ENCODE results near the gene DUX4.
"Not testable (repeated sequence)": the region's sequence is repeated elsewhere in the genome, so short reads cannot be mapped to it uniquely, and the experiment has no call there.

Gene DUX4

DNA sequence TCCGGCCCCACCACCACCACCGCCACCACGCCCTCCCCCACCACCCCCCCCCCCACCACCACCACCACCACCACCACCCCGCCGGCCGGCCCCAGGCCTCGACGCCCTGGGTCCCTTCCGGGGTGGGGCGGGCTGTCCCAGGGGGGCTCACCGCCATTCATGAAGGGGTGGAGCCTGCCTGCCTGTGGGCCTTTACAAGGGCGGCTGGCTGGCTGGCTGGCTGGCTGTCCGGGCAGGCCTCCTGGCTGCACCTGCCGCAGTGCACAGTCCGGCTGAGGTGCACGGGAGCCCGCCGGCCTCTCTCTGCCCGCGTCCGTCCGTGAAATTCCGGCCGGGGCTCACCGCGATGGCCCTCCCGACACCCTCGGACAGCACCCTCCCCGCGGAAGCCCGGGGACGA, at the start of gene DUX4:
TSS of gene DUX4 (plus strand) at position 347 of the 400 bp plus-strand sequence. CDS start at position 347, 0 bp downstream.
- not testable (repeated sequence) for H3K4me3 ChIP-seq (ENCODE audit: low read length); DNase-seq (ENCODE audit: low read depth)

GRCh38 chr4:190175436-190175835, 1.9 kb downstream of the DUX4 start:
- DNase-seq (ENCODE audit: low read depth); H3K4me3 ChIP-seq (ENCODE audit: low read length): not testable (repeated sequence)

DNA sequence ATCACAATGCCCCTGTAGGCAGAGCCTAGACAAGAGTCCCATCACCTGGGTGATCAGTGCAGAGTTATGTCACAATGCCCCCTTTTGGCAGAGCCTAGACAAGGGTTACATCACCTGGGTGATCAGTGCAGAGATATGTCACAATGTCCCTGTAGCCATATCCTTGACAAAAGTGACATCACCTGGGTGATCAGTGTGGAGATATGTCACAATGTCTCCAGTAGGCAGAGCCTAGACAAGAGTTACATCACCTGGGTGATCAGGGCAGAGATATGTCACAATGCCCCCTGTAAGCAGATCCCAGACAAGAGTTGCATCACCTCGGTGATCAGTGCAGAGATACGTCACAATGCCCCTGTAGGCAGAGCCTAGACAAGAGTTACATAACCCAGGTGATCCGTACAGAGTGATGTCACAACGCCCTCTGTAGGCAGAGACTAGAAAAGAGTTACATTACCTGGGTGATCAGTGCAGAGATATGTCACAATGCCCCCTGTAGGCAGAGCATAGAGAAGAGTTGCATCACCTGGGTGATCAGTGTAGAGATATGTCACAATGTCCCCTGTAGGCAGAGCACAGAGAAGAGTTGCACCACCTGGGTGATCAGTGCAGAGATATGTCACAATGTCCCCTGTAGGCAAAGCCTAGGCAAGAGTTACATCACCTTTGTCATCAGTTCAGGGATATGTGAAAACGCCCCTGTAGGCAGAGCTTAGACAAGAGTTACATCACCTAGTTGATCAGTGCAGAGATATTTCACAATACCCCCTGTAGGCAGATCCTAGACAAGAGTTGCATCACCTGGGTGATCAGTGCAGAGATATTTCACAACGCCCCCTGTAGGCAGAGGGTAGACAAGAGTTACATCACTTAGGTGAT, 4.4 kb downstream of the DUX4 start:
- not testable (repeated sequence) for H3K4me3 ChIP-seq (ENCODE audit: low read length); DNase-seq (ENCODE audit: low read depth)

DNA sequence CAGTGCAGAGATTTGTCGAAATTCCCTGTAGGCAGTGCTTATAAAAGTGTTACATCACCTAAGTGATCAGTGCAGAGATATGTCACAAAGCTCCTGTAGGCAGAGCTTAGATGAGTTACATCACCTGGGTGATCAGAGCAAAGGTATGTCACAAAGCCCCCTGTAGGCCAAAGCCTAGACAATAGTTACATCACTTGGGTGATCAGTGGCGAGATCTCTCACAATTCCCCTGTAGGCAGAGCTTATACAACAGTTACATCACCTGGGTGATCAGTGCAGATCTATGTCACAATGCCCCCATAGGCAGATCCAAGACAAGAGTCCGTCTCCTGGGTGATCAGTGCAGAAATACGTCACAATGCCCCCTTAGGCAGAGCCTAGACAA, 5.0 kb downstream of the DUX4 start:
- H3K4me3 ChIP-seq (ENCODE audit: low read length); DNase-seq (ENCODE audit: low read depth): not testable (repeated sequence)

DNA sequence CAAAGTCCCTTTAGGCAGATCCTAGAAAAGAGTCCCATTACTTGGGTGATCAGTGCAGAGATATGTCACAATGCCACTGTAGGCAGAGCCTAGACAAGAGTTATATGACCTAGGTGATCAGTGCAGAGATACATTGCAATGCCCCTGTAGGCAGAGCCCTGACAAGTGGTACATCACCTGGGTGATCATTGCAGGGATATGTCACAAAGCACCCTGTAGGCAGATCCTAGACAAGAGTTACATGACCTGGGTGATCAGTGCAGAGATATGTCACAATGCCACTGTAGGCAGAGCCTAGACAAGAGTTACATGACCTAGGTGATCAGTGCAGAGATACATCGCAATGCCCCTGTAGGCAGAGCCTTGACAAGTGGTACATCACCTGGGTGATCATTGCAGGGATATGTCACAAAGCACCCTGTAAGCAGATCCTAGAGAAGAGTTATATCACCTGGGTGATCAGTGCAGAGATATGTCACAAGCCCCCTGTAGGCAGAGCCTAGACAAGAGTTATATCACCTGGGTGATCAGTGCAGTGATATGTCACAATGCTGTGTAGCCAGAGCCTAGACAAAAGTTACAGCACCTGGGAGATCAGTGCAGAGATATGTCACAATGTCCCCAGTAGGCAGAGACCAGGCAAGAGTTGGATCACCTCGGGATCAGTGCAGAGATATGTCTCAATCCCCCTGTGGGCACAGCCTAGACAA, 5.6 kb downstream of the DUX4 start:
- DNase-seq (ENCODE audit: low read depth); H3K4me3 ChIP-seq (ENCODE audit: low read length): not testable (repeated sequence)

DNA sequence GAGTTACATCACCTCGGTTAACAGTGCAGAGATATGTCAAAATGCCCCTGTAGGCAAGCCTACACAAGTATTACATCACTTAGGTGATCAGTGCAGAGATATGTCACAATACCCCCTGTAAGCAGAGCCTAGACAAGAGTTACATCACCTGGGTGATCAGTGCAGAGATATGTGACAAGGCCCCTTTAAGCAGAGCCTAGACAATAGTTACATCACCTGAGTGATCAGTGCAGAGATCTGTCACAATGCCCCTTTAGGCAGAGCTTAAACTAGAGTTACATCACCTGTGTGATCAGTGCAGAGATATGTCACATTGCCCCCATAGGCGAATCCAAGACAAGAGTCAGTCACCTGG, 6.1 kb downstream of the DUX4 start:
- DNase-seq (ENCODE audit: low read depth); H3K4me3 ChIP-seq (ENCODE audit: low read length): not testable (repeated sequence)

DNA sequence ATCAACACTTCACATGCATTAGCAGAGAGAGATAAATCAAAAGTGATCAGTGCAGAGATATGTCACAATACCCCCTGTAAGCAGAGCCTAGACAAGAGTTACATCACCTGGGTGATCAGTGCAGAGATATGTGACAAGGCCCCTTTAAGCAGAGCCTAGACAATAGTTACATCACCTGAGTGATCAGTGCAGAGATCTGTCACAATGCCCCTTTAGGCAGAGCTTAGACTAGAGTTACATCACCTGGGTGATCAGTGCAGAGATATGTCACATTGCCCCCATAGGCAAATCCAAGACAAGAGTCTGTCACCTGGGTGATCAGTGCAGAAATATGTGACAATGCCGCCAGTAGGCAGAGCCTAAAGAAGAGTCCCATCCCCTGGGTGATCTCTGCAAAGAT, 7.4 kb downstream of the DUX4 start:
- DNase-seq (ENCODE audit: low read depth); H3K4me3 ChIP-seq (ENCODE audit: low read length): not testable (repeated sequence)

DNA sequence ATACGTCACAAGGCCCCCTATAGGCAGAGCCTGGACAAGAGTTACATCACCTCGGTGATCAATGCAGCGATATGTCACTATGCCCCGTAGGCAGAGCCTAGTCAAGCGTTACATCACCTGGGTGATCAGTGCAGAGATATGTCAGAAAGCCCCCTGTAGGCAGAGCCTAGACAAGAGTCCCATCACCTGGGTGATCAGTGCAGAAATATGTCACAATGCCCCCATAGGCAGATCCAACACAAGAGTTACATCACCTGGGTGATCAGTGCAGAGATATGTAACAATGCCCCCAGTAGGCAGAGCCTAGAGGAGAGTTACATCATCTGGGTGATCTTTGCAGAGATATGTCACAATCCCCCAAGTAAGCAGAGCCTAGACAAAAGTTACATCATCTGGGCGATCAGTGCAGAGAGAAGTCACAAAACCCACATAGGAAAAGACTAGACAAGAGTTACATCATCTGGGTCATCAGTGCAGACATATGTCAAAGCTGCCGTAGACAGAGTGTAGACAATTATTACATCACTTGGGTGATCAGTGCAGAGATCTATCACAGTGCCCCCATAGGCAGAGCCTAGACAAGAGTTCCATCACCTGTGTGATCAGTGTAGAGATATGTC, 8.0 kb downstream of the DUX4 start:
- not testable (repeated sequence) for H3K4me3 ChIP-seq (ENCODE audit: low read length); DNase-seq (ENCODE audit: low read depth)

GRCh38 chr4:190203510-190203909, 29.9 kb downstream of the DUX4 start:
- not testable (repeated sequence) for DNase-seq (ENCODE audit: low read depth); H3K4me3 ChIP-seq (ENCODE audit: low read length)

Data from AG10803 (cell line).